ENCODE results near the gene PRRT4. TPM values are rescaled to one million over a fixed set of nuclear protein-coding genes. Genes with fewer than 3 reads are reported as not detected.

PRRT4 gene
- total RNA-seq, 1 donor from 2014 or later: 0.14 TPM

Other genes starting within 250 kb of the PRRT4 start
- not detected in 2 replicates for gene LEP, start 120.4 kb downstream of the PRRT4 start, total RNA-seq
- gene RBM28, start 17.8 kb downstream of the PRRT4 start, total RNA-seq: 76.7 and 85.8 TPM in 2 replicates
- 102 and 105 TPM in 2 replicates for gene IMPDH1, start 48.3 kb upstream of the PRRT4 start, total RNA-seq
- gene HILPDA, start 94.2 kb upstream of the PRRT4 start, total RNA-seq: 171 TPM in 2 replicates
- gene METTL2B, start 115.1 kb upstream of the PRRT4 start, total RNA-seq: 61.1 and 71.3 TPM in 2 replicates

Data from activated CD4-positive, alpha-beta T cell treated with anti-CD3 and anti-CD28 coated beads, Interleukin-2, amount 10 ng/mL, durations not matched to agents 24 days and 14 days (primary cell).